HepG2 (cell line): ENCODE measurements around the gene FAM234A. TPM values are rescaled to one million over a fixed set of nuclear protein-coding genes. Genes with fewer than 3 reads are reported as not detected.

Source experiments
- HOXA9 ChIP-seq: sonication (generic); formaldehyde crosslinking; IDR thresholded peaks from 2 replicates; pipeline ENCODE4 v1.8.1; 2022; ENCODE audit warnings: missing genetic modification reagents, mild to moderate bottlenecking, moderate library complexity, borderline replicate concordance
- LCORL ChIP-seq, 2 experiments: fragments of 450-650 bp in 1 of 2; sonication (generic) in 1 of 2; formaldehyde crosslinking in 1 of 2; IDR thresholded peaks; 2 replicates each; pipeline versions ENCODE4 v1.5.0 to v1.6.1; 2017 to 2020; ENCODE audit warnings: antibody characterized with exemption in 1 of 2, missing genetic modification reagents in 1 of 2
- MAFG ChIP-seq: sonication (generic); formaldehyde crosslinking; IDR thresholded peaks from 2 replicates; pipeline ENCODE4 v1.5.1; 2020; ENCODE audit warnings: mild to moderate bottlenecking, missing genetic modification reagents
- NCOR1 ChIP-seq: fragments of 200-600 bp; sonication (generic); IDR thresholded peaks from 2 replicates; pipeline ENCODE4 v1.7.0; 2017; ENCODE audit warnings: antibody characterized with exemption, low read length, borderline replicate concordance
- POLR2G ChIP-seq: fragments of 200-400 bp; formaldehyde crosslinking; IDR thresholded peaks from 2 replicates; pipeline ENCODE4 v1.6.1; 2018; ENCODE audit warnings: mild to moderate bottlenecking, low read depth, low read length, moderate library complexity
- SCMH1 ChIP-seq: sonication (generic); formaldehyde crosslinking; IDR thresholded peaks from 2 replicates; pipeline ENCODE4 v1.9.0; 2021; ENCODE audit warnings: missing genetic modification reagents, mild to moderate bottlenecking, borderline replicate concordance
- ZNF12 ChIP-seq: sonication (generic); formaldehyde crosslinking; IDR thresholded peaks from 2 replicates; pipeline ENCODE4 v1.5.0; 2020; ENCODE audit warnings: missing genetic modification reagents
- ZNF850 ChIP-seq: sonication (generic); formaldehyde crosslinking; conservative IDR thresholded peaks from 2 replicates; pipeline ENCODE4 v1.9.0; 2021; ENCODE audit warnings: mild to moderate bottlenecking, missing genetic modification reagents
- polyA plus RNA-seq, 8 experiments: library from polyadenylated mRNA; depleted of rRNA in 3 of 8; stranded (reverse) in 7 of 8; unstranded in 1 of 8; fragments of >200 nt; fragmentation: Illumina TruSeq in 4 of 8; extraction: Trizol in 4 of 8; gene quantifications; 2 replicates each; pipeline versions ENCODE4 v1.2.1 to v1.2.3, GENCODE V29; 2011 to 2016; ENCODE audit warnings: low read depth in 4 of 8, missing spikeins in 1 of 8, mixed read lengths in 1 of 8; ENCODE audit not compliant: insufficient read depth in 1 of 8
- total RNA-seq, 5 experiments: library from RNA; depleted of rRNA; stranded (reverse); fragments of >200 nt; fragmentation: Illumina TruSeq; extraction: Trizol; gene quantifications; 2 replicates each; pipeline ENCODE4 v1.2.3, GENCODE V29; 2016; ENCODE audit warnings: low read depth in 1 of 5
- TF ChIP-seq, protein P1 (sequence below), 2 experiments: fragments of 450-650 bp in 1 of 2; sonication (generic) in 1 of 2; formaldehyde crosslinking in 1 of 2; IDR thresholded peaks; 2 replicates each; pipeline versions ENCODE4 v1.6.1 to v1.8.0; 2016 to 2022; ENCODE audit warnings: antibody characterized with exemption in 1 of 2, mild to moderate bottlenecking in 1 of 2, missing genetic modification reagents in 1 of 2
- TF ChIP-seq, protein P2 (sequence below): sonication (generic); formaldehyde crosslinking; IDR thresholded peaks from 2 replicates; pipeline ENCODE4 v1.5.1; 2020; ENCODE audit warnings: mild to moderate bottlenecking, missing genetic modification reagents, moderate library complexity

FAM234A gene
- total and polyA plus RNA-seq, 2 of the 13 experiments (the other 11 are each of a cell fraction or from before 2014, with no cell fraction given), result 29.2 to 34.4 TPM

GRCh38 chr16:234468-235305, at the start of gene FAM234A (continued):
- TF ChIP-seq POLR2G (peak; percentile 77), SCMH1 (CRISPR knock-in tag) (no peak), LCORL (IDR thresholded peaks at IDR 0.05) (no peak), LCORL (CRISPR knock-in tag; IDR thresholded peaks at IDR 0.05) (no peak; the same call in 1 of the 2 replicates), HOXA9 (no peak), MAFG (CRISPR knock-in tag) (no peak), ZNF850 (no peak), ZNF12 (CRISPR knock-in tag) (peak; percentile 1; the same call in 1 of the 2 replicates), NCOR1 (no peak)
- TF ChIP-seq, protein P1, sequence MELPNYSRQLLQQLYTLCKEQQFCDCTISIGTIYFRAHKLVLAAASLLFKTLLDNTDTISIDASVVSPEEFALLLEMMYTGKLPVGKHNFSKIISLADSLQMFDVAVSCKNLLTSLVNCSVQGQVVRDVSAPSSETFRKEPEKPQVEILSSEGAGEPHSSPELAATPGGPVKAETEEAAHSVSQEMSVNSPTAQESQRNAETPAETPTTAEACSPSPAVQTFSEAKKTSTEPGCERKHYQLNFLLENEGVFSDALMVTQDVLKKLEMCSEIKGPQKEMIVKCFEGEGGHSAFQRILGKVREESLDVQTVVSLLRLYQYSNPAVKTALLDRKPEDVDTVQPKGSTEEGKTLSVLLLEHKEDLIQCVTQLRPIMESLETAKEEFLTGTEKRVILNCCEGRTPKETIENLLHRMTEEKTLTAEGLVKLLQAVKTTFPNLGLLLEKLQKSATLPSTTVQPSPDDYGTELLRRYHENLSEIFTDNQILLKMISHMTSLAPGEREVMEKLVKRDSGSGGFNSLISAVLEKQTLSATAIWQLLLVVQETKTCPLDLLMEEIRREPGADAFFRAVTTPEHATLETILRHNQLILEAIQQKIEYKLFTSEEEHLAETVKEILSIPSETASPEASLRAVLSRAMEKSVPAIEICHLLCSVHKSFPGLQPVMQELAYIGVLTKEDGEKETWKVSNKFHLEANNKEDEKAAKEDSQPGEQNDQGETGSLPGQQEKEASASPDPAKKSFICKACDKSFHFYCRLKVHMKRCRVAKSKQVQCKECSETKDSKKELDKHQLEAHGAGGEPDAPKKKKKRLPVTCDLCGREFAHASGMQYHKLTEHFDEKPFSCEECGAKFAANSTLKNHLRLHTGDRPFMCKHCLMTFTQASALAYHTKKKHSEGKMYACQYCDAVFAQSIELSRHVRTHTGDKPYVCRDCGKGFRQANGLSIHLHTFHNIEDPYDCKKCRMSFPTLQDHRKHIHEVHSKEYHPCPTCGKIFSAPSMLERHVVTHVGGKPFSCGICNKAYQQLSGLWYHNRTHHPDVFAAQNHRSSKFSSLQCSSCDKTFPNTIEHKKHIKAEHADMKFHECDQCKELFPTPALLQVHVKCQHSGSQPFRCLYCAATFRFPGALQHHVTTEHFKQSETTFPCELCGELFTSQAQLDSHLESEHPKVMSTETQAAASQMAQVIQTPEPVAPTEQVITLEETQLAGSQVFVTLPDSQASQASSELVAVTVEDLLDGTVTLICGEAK (IDR thresholded peaks at IDR 0.05), result no peak; the same call in 1 of the 2 replicates
- TF ChIP-seq, protein P1 (CRISPR knock-in tag; IDR thresholded peaks at IDR 0.05), result no peak
- TF ChIP-seq, protein P2, sequence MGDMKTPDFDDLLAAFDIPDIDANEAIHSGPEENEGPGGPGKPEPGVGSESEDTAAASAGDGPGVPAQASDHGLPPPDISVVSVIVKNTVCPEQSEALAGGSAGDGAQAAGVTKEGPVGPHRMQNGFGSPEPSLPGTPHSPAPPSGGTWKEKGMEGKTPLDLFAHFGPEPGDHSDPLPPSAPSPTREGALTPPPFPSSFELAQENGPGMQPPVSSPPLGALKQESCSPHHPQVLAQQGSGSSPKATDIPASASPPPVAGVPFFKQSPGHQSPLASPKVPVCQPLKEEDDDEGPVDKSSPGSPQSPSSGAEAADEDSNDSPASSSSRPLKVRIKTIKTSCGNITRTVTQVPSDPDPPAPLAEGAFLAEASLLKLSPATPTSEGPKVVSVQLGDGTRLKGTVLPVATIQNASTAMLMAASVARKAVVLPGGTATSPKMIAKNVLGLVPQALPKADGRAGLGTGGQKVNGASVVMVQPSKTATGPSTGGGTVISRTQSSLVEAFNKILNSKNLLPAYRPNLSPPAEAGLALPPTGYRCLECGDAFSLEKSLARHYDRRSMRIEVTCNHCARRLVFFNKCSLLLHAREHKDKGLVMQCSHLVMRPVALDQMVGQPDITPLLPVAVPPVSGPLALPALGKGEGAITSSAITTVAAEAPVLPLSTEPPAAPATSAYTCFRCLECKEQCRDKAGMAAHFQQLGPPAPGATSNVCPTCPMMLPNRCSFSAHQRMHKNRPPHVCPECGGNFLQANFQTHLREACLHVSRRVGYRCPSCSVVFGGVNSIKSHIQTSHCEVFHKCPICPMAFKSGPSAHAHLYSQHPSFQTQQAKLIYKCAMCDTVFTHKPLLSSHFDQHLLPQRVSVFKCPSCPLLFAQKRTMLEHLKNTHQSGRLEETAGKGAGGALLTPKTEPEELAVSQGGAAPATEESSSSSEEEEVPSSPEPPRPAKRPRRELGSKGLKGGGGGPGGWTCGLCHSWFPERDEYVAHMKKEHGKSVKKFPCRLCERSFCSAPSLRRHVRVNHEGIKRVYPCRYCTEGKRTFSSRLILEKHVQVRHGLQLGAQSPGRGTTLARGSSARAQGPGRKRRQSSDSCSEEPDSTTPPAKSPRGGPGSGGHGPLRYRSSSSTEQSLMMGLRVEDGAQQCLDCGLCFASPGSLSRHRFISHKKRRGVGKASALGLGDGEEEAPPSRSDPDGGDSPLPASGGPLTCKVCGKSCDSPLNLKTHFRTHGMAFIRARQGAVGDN (CRISPR knock-in tag), result peak; percentile 91
